Measurements from ENCODE around the gene SPSB4. TPM values are rescaled to one million over a fixed set of nuclear protein-coding genes. Genes with fewer than 3 reads are reported as not detected.

SPSB4 gene
- total and polyA plus RNA-seq, 10 of the 15 experiments (the other 5 are each of a cell fraction or from before 2014, with no cell fraction given) = not detected

DNA sequence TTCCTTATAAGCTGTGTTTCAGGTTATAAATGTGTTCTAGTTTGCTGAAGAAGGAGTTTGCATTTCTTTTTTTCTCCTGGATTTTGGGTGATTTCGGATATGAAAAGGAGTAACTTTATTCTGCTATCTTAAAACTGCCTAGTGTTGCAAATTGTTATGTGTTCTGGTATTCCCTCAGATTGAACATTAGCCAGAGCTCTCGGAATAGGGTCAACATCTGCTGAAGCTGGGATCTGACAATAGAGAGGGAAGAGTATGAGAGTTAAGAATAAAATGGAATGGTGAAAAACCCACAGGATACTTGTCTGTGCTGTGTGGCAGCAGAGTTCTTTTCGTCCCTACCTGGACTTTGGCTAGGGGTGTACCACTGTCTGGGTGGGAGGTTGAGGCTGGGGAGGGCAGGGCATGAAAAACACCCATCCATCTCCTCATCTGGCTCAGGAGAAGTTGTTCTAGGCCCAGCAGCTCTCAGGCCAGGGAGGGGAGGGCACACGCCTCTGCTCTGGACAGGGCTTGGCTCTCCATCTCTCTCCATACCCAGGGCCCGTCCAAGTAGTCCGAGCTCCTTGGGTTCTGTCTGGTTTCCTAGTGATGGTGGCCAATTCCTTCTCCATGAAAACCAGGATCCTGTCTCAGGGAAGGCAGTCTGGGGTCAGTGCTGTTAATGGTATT is 13.2 kb downstream of the SPSB4 start:
- H3K36me3 ChIP-seq (ENCODE audit: control insufficient read depth in 2 of 2, insufficient read depth in 2 of 2, low read length in 1 of 2) = no peaks in the 10 kb centered on the region
- H2AFZ ChIP-seq (ENCODE audit: control insufficient read depth, low read depth, low read length) = no peak overlapping the region
- no peak overlapping the region for H3K4me3 ChIP-seq
- SMC1A ChIA-PET (ENCODE audit: uncharacterized antibody, unreplicated experiment) = no interaction called here
- POLR2A ChIA-PET = no interaction called here
- RAD21 ChIA-PET (ENCODE audit: unreplicated experiment) = no interaction called here
- H4K20me1 ChIP-seq (ENCODE audit: control insufficient read depth, insufficient read depth) = no peaks in the 10 kb centered on the region
- no TSS peak for BruUV-seq (replicated peaks)
- H3K79me2 ChIP-seq (ENCODE audit: control insufficient read depth, insufficient read depth, low read length) = no peaks in the 10 kb centered on the region
- H3K27me3 ChIP-seq (replicated peaks in 1 of 2; ENCODE audit: control insufficient read depth in 2 of 2, insufficient read depth in 2 of 2, low read length in 1 of 2) = no peaks in the 10 kb centered on the region; a peak in 3 of 4 replicates
- CTCF ChIA-PET = no interaction called here
- in situ Hi-C loops (cut with MboI) (no loop called here), intact Hi-C loops (cut with micrococcal nuclease; ENCODE audit: unreplicated experiment) (no loop called here)
- 34% methylated on average over 6 of the region's 6 CpGs for WGBS (ENCODE audit: insufficient coverage, insufficient replicate concordance, low lambda C conversion rate, missing lambda C conversion rate)
- no peak overlapping the region for H3K4me2 ChIP-seq (ENCODE audit: control insufficient read depth, insufficient read depth)
- ATAC-seq = no peak
- H3K4me1 ChIP-seq (ENCODE audit: control insufficient read depth, insufficient read depth, low read length) = no peaks in the 10 kb centered on the region
- H3K27ac ChIP-seq (ENCODE audit: control insufficient read depth, insufficient read depth) = no peak overlapping the region
- no peak overlapping the region for H3K9ac ChIP-seq (ENCODE audit: control insufficient read depth, insufficient read depth, low read length)
- H3K9me3 ChIP-seq (replicated peaks; ENCODE audit: control insufficient read depth, insufficient read depth, low read length) = no peaks in the 10 kb centered on the region
- no peak for FAIRE-seq
- DNase-seq (ENCODE audit: low read depth, low spot score) = no peak
- no peak for TF ChIP-seq WRNIP1 (IDR thresholded peaks at IDR 0.05; ENCODE audit: borderline replicate concordance, low read depth, low read length)
- TF ChIP-seq, protein P1, sequence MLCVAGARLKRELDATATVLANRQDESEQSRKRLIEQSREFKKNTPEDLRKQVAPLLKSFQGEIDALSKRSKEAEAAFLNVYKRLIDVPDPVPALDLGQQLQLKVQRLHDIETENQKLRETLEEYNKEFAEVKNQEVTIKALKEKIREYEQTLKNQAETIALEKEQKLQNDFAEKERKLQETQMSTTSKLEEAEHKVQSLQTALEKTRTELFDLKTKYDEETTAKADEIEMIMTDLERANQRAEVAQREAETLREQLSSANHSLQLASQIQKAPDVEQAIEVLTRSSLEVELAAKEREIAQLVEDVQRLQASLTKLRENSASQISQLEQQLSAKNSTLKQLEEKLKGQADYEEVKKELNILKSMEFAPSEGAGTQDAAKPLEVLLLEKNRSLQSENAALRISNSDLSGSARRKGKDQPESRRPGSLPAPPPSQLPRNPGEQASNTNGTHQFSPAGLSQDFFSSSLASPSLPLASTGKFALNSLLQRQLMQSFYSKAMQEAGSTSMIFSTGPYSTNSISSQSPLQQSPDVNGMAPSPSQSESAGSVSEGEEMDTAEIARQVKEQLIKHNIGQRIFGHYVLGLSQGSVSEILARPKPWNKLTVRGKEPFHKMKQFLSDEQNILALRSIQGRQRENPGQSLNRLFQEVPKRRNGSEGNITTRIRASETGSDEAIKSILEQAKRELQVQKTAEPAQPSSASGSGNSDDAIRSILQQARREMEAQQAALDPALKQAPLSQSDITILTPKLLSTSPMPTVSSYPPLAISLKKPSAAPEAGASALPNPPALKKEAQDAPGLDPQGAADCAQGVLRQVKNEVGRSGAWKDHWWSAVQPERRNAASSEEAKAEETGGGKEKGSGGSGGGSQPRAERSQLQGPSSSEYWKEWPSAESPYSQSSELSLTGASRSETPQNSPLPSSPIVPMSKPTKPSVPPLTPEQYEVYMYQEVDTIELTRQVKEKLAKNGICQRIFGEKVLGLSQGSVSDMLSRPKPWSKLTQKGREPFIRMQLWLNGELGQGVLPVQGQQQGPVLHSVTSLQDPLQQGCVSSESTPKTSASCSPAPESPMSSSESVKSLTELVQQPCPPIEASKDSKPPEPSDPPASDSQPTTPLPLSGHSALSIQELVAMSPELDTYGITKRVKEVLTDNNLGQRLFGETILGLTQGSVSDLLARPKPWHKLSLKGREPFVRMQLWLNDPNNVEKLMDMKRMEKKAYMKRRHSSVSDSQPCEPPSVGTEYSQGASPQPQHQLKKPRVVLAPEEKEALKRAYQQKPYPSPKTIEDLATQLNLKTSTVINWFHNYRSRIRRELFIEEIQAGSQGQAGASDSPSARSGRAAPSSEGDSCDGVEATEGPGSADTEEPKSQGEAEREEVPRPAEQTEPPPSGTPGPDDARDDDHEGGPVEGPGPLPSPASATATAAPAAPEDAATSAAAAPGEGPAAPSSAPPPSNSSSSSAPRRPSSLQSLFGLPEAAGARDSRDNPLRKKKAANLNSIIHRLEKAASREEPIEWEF (IDR thresholded peaks at IDR 0.05; ENCODE audit: insufficient replicate concordance, low read depth, low read length) = no peak
- no peak for TF ChIP-seq EZH2 (IDR thresholded peaks at IDR 0.05; ENCODE audit: borderline replicate concordance, control insufficient read depth, low read depth, low read length)
- TF ChIP-seq, protein P2, sequence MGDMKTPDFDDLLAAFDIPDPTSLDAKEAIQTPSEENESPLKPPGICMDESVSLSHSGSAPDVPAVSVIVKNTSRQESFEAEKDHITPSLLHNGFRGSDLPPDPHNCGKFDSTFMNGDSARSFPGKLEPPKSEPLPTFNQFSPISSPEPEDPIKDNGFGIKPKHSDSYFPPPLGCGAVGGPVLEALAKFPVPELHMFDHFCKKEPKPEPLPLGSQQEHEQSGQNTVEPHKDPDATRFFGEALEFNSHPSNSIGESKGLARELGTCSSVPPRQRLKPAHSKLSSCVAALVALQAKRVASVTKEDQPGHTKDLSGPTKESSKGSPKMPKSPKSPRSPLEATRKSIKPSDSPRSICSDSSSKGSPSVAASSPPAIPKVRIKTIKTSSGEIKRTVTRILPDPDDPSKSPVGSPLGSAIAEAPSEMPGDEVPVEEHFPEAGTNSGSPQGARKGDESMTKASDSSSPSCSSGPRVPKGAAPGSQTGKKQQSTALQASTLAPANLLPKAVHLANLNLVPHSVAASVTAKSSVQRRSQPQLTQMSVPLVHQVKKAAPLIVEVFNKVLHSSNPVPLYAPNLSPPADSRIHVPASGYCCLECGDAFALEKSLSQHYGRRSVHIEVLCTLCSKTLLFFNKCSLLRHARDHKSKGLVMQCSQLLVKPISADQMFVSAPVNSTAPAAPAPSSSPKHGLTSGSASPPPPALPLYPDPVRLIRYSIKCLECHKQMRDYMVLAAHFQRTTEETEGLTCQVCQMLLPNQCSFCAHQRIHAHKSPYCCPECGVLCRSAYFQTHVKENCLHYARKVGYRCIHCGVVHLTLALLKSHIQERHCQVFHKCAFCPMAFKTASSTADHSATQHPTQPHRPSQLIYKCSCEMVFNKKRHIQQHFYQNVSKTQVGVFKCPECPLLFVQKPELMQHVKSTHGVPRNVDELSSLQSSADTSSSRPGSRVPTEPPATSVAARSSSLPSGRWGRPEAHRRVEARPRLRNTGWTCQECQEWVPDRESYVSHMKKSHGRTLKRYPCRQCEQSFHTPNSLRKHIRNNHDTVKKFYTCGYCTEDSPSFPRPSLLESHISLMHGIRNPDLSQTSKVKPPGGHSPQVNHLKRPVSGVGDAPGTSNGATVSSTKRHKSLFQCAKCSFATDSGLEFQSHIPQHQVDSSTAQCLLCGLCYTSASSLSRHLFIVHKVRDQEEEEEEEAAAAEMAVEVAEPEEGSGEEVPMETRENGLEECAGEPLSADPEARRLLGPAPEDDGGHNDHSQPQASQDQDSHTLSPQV (IDR thresholded peaks at IDR 0.05) = no peak
- no peak for TF ChIP-seq HDAC2 (IDR thresholded peaks at IDR 0.05)
- TF ChIP-seq MXI1 (IDR thresholded peaks at IDR 0.05; ENCODE audit: low read depth, low read length) = no peak
- no peak for TF ChIP-seq ATF7 (IDR thresholded peaks at IDR 0.05; ENCODE audit: low read depth)
- TF ChIP-seq, protein P3, sequence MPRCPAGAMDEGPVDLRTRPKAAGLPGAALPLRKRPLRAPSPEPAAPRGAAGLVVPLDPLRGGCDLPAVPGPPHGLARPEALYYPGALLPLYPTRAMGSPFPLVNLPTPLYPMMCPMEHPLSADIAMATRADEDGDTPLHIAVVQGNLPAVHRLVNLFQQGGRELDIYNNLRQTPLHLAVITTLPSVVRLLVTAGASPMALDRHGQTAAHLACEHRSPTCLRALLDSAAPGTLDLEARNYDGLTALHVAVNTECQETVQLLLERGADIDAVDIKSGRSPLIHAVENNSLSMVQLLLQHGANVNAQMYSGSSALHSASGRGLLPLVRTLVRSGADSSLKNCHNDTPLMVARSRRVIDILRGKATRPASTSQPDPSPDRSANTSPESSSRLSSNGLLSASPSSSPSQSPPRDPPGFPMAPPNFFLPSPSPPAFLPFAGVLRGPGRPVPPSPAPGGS (IDR thresholded peaks at IDR 0.05; ENCODE audit: borderline replicate concordance, insufficient read depth, low read depth, low read length, poor library complexity, severe bottlenecking) = no peak
- TF ChIP-seq CREM (IDR thresholded peaks at IDR 0.05; ENCODE audit: low read depth) = no peak

All from GM12878 (cell line).